Skeletal muscle cell (primary cell): ENCODE results near the gene LGALS3BP.
"Not testable (repeated sequence)": the region's sequence is repeated elsewhere in the genome, so short reads cannot be mapped to it uniquely, and the experiment has no call there.

Source experiments
- DNase-seq: peaks from one replicate; pipeline ENCODE4 v3.0.0-alpha.2; 2010; ENCODE audit warnings: low read depth
- H3K4me3 ChIP-seq: 2 replicates; pipeline ENCODE4 v1.5.1; 2011; ENCODE audit warnings: low read depth, mild to moderate bottlenecking, control low read depth, low read length, moderate library complexity

LGALS3BP gene

GRCh38 chr17:78970834-78971755 lies 8.6 kb downstream of the LGALS3BP start:
- H3K4me3 ChIP-seq, result no peak overlapping the region
- no peak for DNase-seq

GRCh38 chr17:78969865-78970264 lies 9.9 kb downstream of the LGALS3BP start:
- no peak overlapping the region for H3K4me3 ChIP-seq
- no peak for DNase-seq

- no peak for DNase-seq
- H3K4me3 ChIP-seq, result no peak overlapping the region
Measured at GRCh38 chr17:78967782-78968362, 11.9 kb downstream of the LGALS3BP start.

GRCh38 chr17:78966910-78967600 lies 12.7 kb downstream of the LGALS3BP start:
- DNase-seq, result no peak

GRCh38 chr17:78966123-78966813 lies 13.5 kb downstream of the LGALS3BP start:
- DNase-seq, result no peak
- H3K4me3 ChIP-seq, result no peak overlapping the region

More at GRCh38 chr17:78966910-78967600, 12.7 kb downstream of the LGALS3BP start:
- no peak overlapping the region for H3K4me3 ChIP-seq

GRCh38 chr17:78965491-78965924 lies 14.2 kb downstream of the LGALS3BP start:
- no peak overlapping the region for H3K4me3 ChIP-seq
- DNase-seq, result no peak

GRCh38 chr17:78963378-78963777 lies 16.3 kb downstream of the LGALS3BP start:
- DNase-seq, result no peak
- no peak overlapping the region for H3K4me3 ChIP-seq

GRCh38 chr17:78962984-78963348 lies 16.8 kb downstream of the LGALS3BP start:
- DNase-seq, H3K4me3 ChIP-seq: not testable (repeated sequence)

GRCh38 chr17:78962345-78962983 lies 17.3 kb downstream of the LGALS3BP start:
- no peak overlapping the region for H3K4me3 ChIP-seq
- DNase-seq, result no peak

GRCh38 chr17:78961571-78961970 lies 18.2 kb downstream of the LGALS3BP start:
- H3K4me3 ChIP-seq, result no peak overlapping the region
- DNase-seq, result no peak

GRCh38 chr17:78960928-78961327 lies 18.8 kb downstream of the LGALS3BP start:
- H3K4me3 ChIP-seq, result no peak overlapping the region
- no peak for DNase-seq

- no peak overlapping the region for H3K4me3 ChIP-seq
- no peak for DNase-seq
Measured at GRCh38 chr17:78959803-78960202, 19.9 kb downstream of the LGALS3BP start.

GRCh38 chr17:78958641-78959127 lies 21.0 kb downstream of the LGALS3BP start:
- no peak for DNase-seq
- H3K4me3 ChIP-seq, result no peak overlapping the region

- DNase-seq, result peak; percentile 62
- no peak overlapping the region for H3K4me3 ChIP-seq
Measured at GRCh38 chr17:78957128-78957527, 22.6 kb downstream of the LGALS3BP start.

- H3K4me3 ChIP-seq, result no peak overlapping the region
- DNase-seq, result no peak
Measured at GRCh38 chr17:78956254-78956653, 23.5 kb downstream of the LGALS3BP start.

- H3K4me3 ChIP-seq, result no peak overlapping the region
- no peak for DNase-seq
Measured at GRCh38 chr17:78954684-78955083, 25.0 kb downstream of the LGALS3BP start.

- no peak overlapping the region for H3K4me3 ChIP-seq
- no peak for DNase-seq
Measured at GRCh38 chr17:78953356-78954350, 26.1 kb downstream of the LGALS3BP start.

GRCh38 chr17:78952706-78953105 lies 27.0 kb downstream of the LGALS3BP start:
- no peak overlapping the region for H3K4me3 ChIP-seq
- no peak for DNase-seq
